NCI-H2196 (cell line): ENCODE data around the gene EDIL3.
"Not testable (repeated sequence)": the region's sequence is repeated elsewhere in the genome, so short reads cannot be mapped to it uniquely, and the experiment has no call there.

ENCODE experiments used
- DNase-seq: peaks from one replicate; lab custom pipeline; 2025; ENCODE audit not compliant: unreplicated experiment; lab: John Stamatoyannopoulos, UW

The EDIL3 gene

GRCh38 chr5:84197538-84197937 lies 187.1 kb downstream of the EDIL3 start:
- no peak for DNase-seq

GRCh38 chr5:84191281-84191680 lies 193.4 kb downstream of the EDIL3 start:
- DNase-seq: no peak

GRCh38 chr5:84184857-84185256 lies 199.8 kb downstream of the EDIL3 start:
- DNase-seq: no peak

GRCh38 chr5:84181093-84181492 lies 203.6 kb downstream of the EDIL3 start:
- DNase-seq: no peak

GRCh38 chr5:84168841-84169240 lies 215.8 kb downstream of the EDIL3 start:
- DNase-seq: no peak

- no peak for DNase-seq
Observed at GRCh38 chr5:84163671-84164070, 221.0 kb downstream of the EDIL3 start.

GRCh38 chr5:84162695-84163094 lies 222.0 kb downstream of the EDIL3 start:
- DNase-seq: no peak

GRCh38 chr5:84160650-84161049 lies 224.0 kb downstream of the EDIL3 start:
- not testable (repeated sequence) for DNase-seq

- DNase-seq: no peak
Observed at GRCh38 chr5:84149094-84149493, 235.6 kb downstream of the EDIL3 start.

- DNase-seq: no peak
Observed at GRCh38 chr5:84148651-84149050, 236.0 kb downstream of the EDIL3 start.

GRCh38 chr5:84137541-84137940 lies 247.1 kb downstream of the EDIL3 start:
- no peak for DNase-seq

GRCh38 chr5:84131372-84131771 lies 253.3 kb downstream of the EDIL3 start:
- no peak for DNase-seq

- DNase-seq: no peak
Observed at GRCh38 chr5:84130006-84130580, 254.6 kb downstream of the EDIL3 start.

GRCh38 chr5:84125216-84125615 lies 259.5 kb downstream of the EDIL3 start:
- no peak for DNase-seq

- no peak for DNase-seq
Observed at GRCh38 chr5:84119252-84119651, 265.4 kb downstream of the EDIL3 start.

GRCh38 chr5:84118551-84118950 lies 266.1 kb downstream of the EDIL3 start:
- DNase-seq: no peak

- no peak for DNase-seq
Observed at GRCh38 chr5:84115727-84116126, 269.0 kb downstream of the EDIL3 start.

GRCh38 chr5:84113246-84114105 lies 271.2 kb downstream of the EDIL3 start:
- DNase-seq: no peak

- no peak for DNase-seq
Observed at GRCh38 chr5:84092738-84093137, 291.9 kb downstream of the EDIL3 start.

- DNase-seq: no peak
Observed at GRCh38 chr5:84091127-84091799, 293.4 kb downstream of the EDIL3 start.

- DNase-seq: no peak
Observed at GRCh38 chr5:84088996-84089395, 295.7 kb downstream of the EDIL3 start.

GRCh38 chr5:84086511-84086910 lies 298.2 kb downstream of the EDIL3 start:
- no peak for DNase-seq
